Measurements from ENCODE around the gene PDLIM1. TPM values are rescaled to one million over a fixed set of nuclear protein-coding genes. Genes with fewer than 3 reads are reported as not detected.

PDLIM1 gene
- total and polyA plus RNA-seq, 2 donors (not counting 1 experiment from before 2014, with no cell fraction given) = 24.3 to 390 TPM

- no peaks in the 10 kb centered on the region for H4K20me1 ChIP-seq (ENCODE audit: control insufficient read depth, extremely low read depth, insufficient read depth, low read length)
- TF ChIP-seq EZH2 (IDR thresholded peaks at IDR 0.05; ENCODE audit: low read length, missing control alignments) = no peak
- TF ChIP-seq CTCF (conservative IDR thresholded peaks at IDR 0.05 in 1 of 2, IDR thresholded peaks at IDR 0.05 in 1 of 2; ENCODE audit: low read depth in 1 of 2, low read length in 2 of 2) = no peak
- no peak overlapping the region for H2AFZ ChIP-seq (ENCODE audit: low read length)
- H3K79me2 ChIP-seq (ENCODE audit: control insufficient read depth, insufficient read depth, low read length) = peaks cover 9% of the 10 kb centered on the region
- H3K9me3 ChIP-seq (ENCODE audit: control insufficient read depth, insufficient read depth, low read depth, low read length) = no peaks in the 10 kb centered on the region
- no peak overlapping the region for H3K4me3 ChIP-seq (replicated peaks in 1 of 4; ENCODE audit: control extremely low read depth in 1 of 4, insufficient read depth in 1 of 4, low read depth in 3 of 4, low read length in 4 of 4)
- H3K27me3 ChIP-seq (ENCODE audit: control insufficient read depth, insufficient read depth, low read length) = no peaks in the 10 kb centered on the region
- no peak overlapping the region for H3K9ac ChIP-seq (ENCODE audit: insufficient read depth, low read length)
- no peak for DNase-seq (ENCODE audit: low read depth in 2 of 2)
- H3K36me3 ChIP-seq (ENCODE audit: control insufficient read depth, insufficient read depth, low read length) = peaks cover 20% of the 10 kb centered on the region
- H3K27ac ChIP-seq (ENCODE audit: insufficient read depth, low read length) = no peak overlapping the region
- no peak overlapping the region for H3K4me2 ChIP-seq (ENCODE audit: extremely low read depth, insufficient read depth, low read length)
- peaks cover 31% of the 10 kb centered on the region for H3K4me1 ChIP-seq (ENCODE audit: control insufficient read depth, extremely low read depth, insufficient read depth, low read length)
These were observed 45.3 kb downstream of the PDLIM1 start for GRCh38 chr10:95245425-95246055.

DNA sequence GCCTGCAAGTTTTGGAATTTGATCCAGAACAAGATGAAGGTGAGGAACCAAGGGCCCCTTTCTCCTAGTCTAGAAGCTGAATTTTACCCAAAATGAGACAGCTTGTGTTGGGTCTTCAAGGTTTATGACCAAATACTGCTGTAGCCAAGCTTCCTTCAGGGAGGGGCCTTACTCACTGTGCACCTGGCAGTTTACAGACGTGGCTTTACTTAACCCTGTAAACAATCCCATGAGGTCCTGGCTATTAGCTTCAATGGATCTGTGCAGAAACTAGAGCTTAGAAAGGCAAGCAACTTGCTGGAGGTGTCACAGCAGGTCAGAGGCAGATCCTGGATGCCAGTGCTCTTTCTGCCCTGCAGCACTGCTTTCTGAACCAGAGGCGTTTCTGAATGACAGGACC, 46.7 kb downstream of the PDLIM1 start:
- no peak overlapping the region for H3K4me2 ChIP-seq (ENCODE audit: extremely low read depth, insufficient read depth, low read length)
- peaks cover 17% of the 10 kb centered on the region for H3K36me3 ChIP-seq (ENCODE audit: control insufficient read depth, insufficient read depth, low read length)
- no peak overlapping the region for H3K9ac ChIP-seq (ENCODE audit: insufficient read depth, low read length)
- peaks cover 5% of the 10 kb centered on the region for H3K79me2 ChIP-seq (ENCODE audit: control insufficient read depth, insufficient read depth, low read length)
- no peaks in the 10 kb centered on the region for H3K9me3 ChIP-seq (ENCODE audit: control insufficient read depth, insufficient read depth, low read depth, low read length)
- no peaks in the 10 kb centered on the region for H3K27me3 ChIP-seq (ENCODE audit: control insufficient read depth, insufficient read depth, low read length)
- DNase-seq (ENCODE audit: low read depth in 2 of 2) = no peak
- no peak overlapping the region for H2AFZ ChIP-seq (ENCODE audit: low read length)
- TF ChIP-seq CTCF (conservative IDR thresholded peaks at IDR 0.05 in 1 of 2, IDR thresholded peaks at IDR 0.05 in 1 of 2; ENCODE audit: low read depth in 1 of 2, low read length in 2 of 2) = no peak
- H4K20me1 ChIP-seq (ENCODE audit: control insufficient read depth, extremely low read depth, insufficient read depth, low read length) = no peaks in the 10 kb centered on the region
- no peak overlapping the region for H3K4me3 ChIP-seq (replicated peaks in 1 of 4; ENCODE audit: control extremely low read depth in 1 of 4, insufficient read depth in 1 of 4, low read depth in 3 of 4, low read length in 4 of 4)
- no peak overlapping the region for H3K27ac ChIP-seq (ENCODE audit: insufficient read depth, low read length)
- H3K4me1 ChIP-seq (ENCODE audit: control insufficient read depth, extremely low read depth, insufficient read depth, low read length) = peaks cover 27% of the 10 kb centered on the region

DNA sequence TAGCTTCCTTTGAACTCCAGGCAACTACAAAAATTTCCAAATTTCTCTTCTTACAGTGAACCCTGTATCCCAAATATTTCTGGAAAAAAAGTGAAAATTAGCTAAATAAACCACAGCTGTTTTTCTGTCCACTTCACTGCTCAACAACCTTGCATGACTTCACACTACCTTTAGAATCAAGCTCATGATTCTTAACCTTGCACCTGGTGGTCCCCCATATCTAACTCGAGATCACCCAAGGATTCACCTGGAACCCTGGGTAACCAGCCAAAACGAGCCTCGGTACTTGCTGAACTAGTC, 47.5 kb downstream of the PDLIM1 start:
- Histone ChIP-seq H3K4me1 (ENCODE audit: control insufficient read depth, extremely low read depth, insufficient read depth, low read length) (peaks cover 20% of the 10 kb centered on the region), H3K9ac (ENCODE audit: insufficient read depth, low read length) (no peak overlapping the region), H3K9me3 (ENCODE audit: control insufficient read depth, insufficient read depth, low read depth, low read length) (no peaks in the 10 kb centered on the region), H3K36me3 (ENCODE audit: control insufficient read depth, insufficient read depth, low read length) (peaks cover 16% of the 10 kb centered on the region), H3K27me3 (ENCODE audit: control insufficient read depth, insufficient read depth, low read length) (no peaks in the 10 kb centered on the region), H3K4me2 (ENCODE audit: extremely low read depth, insufficient read depth, low read length) (no peak overlapping the region), H3K27ac (ENCODE audit: insufficient read depth, low read length) (no peak overlapping the region), H3K79me2 (ENCODE audit: control insufficient read depth, insufficient read depth, low read length) (no peaks in the 10 kb centered on the region), H4K20me1 (ENCODE audit: control insufficient read depth, extremely low read depth, insufficient read depth, low read length) (no peaks in the 10 kb centered on the region), H2AFZ (ENCODE audit: low read length) (no peak overlapping the region), H3K4me3 (replicated peaks in 1 of 4; ENCODE audit: control extremely low read depth in 1 of 4, insufficient read depth in 1 of 4, low read depth in 3 of 4, low read length in 4 of 4) (no peak overlapping the region)
- TF ChIP-seq CTCF (conservative IDR thresholded peaks at IDR 0.05 in 1 of 2, IDR thresholded peaks at IDR 0.05 in 1 of 2; ENCODE audit: low read depth in 1 of 2, low read length in 2 of 2) (no peak), EZH2 (IDR thresholded peaks at IDR 0.05; ENCODE audit: low read length, missing control alignments) (no peak)
- DNase-seq (ENCODE audit: low read depth in 2 of 2) = no peak
